KMS-11 (cell line): ENCODE data around the gene CIP2A.

Experiments
- H2AFZ ChIP-seq: fragments of 200-600 bp; sonication (generic); 2 replicates; pipeline ENCODE4 v1.6.1; 2016; ENCODE audit warnings: antibody characterized with exemption, mixed run types, low read depth
- H3K27ac ChIP-seq: fragments of 200-600 bp; sonication (generic); 2 replicates; pipeline ENCODE4 v1.6.1; 2016; ENCODE audit warnings: mild to moderate bottlenecking, mixed run types
- H3K27me3 ChIP-seq: fragments of 200-600 bp; sonication (generic); 2 replicates; pipeline ENCODE4 v1.6.1; 2017; ENCODE audit warnings: mild to moderate bottlenecking, low read depth, mixed run types, moderate library complexity; ENCODE audit not compliant: insufficient read depth
- H3K36me3 ChIP-seq: fragments of 200-600 bp; sonication (generic); 2 replicates; pipeline ENCODE4 v1.6.1; 2017; ENCODE audit warnings: mild to moderate bottlenecking, mixed run types; ENCODE audit not compliant: insufficient read depth
- H3K4me1 ChIP-seq: fragments of 200-600 bp; sonication (generic); 2 replicates; pipeline ENCODE4 v1.6.1; 2016; ENCODE audit warnings: mild to moderate bottlenecking, low read depth, mixed run types; ENCODE audit not compliant: poor library complexity, severe bottlenecking
- H3K4me2 ChIP-seq: fragments of 200-600 bp; sonication (generic); 2 replicates; pipeline ENCODE4 v1.7.0; 2016; ENCODE audit warnings: mild to moderate bottlenecking, mixed run types
- H3K4me3 ChIP-seq: fragments of 200-600 bp; sonication (generic); IDR thresholded peaks from 2 replicates; pipeline ENCODE4 v1.6.1; 2017; ENCODE audit warnings: low read depth, low read length, mixed read lengths; ENCODE audit not compliant: insufficient read depth
- H3K79me2 ChIP-seq: fragments of 200-600 bp; sonication (generic); 2 replicates; pipeline ENCODE4 v1.6.1; 2016; ENCODE audit warnings: low read depth, mixed run types; ENCODE audit not compliant: insufficient read depth
- H3K9ac ChIP-seq: fragments of 200-600 bp; sonication (generic); 2 replicates; pipeline ENCODE4 v1.6.1; 2016; ENCODE audit warnings: mild to moderate bottlenecking, mixed run types
- H4K20me1 ChIP-seq: fragments of 200-600 bp; sonication (generic); 2 replicates; pipeline ENCODE4 v1.6.1; 2016; ENCODE audit warnings: mild to moderate bottlenecking, mixed run types; ENCODE audit not compliant: insufficient read depth
- CTCF ChIP-seq: fragments of 200-600 bp; sonication (generic); conservative IDR thresholded peaks from 2 replicates; pipeline ENCODE4 v1.6.1; 2017; ENCODE audit warnings: low read depth, mild to moderate bottlenecking, antibody characterized with exemption, low read length, moderate library complexity, mixed read lengths

Gene CIP2A

GRCh38 chr3:108610651-108611050 lies 21.4 kb upstream of the CIP2A start:
- no peak overlapping the region for H3K9ac ChIP-seq
- H2AFZ ChIP-seq, result no peak overlapping the region
- no peaks in the 10 kb centered on the region for H3K4me1 ChIP-seq
- no peak overlapping the region for H3K27ac ChIP-seq
- no peak for TF ChIP-seq CTCF
- H3K36me3 ChIP-seq, result no peaks in the 10 kb centered on the region
- H3K4me2 ChIP-seq, result no peak overlapping the region
- no peaks in the 10 kb centered on the region for H4K20me1 ChIP-seq
- H3K27me3 ChIP-seq, result no peaks in the 10 kb centered on the region
- no peak overlapping the region for H3K4me3 ChIP-seq
- H3K79me2 ChIP-seq, result no peaks in the 10 kb centered on the region

- Histone ChIP-seq H3K27me3 (no peaks in the 10 kb centered on the region), H3K4me2 (no peak overlapping the region), H3K36me3 (no peaks in the 10 kb centered on the region), H3K27ac (no peak overlapping the region), H3K4me1 (no peaks in the 10 kb centered on the region), H3K79me2 (no peaks in the 10 kb centered on the region), H3K9ac (no peak overlapping the region), H3K4me3 (no peak overlapping the region), H2AFZ (no peak overlapping the region), H4K20me1 (no peaks in the 10 kb centered on the region)
- no peak for TF ChIP-seq CTCF
Measured at GRCh38 chr3:108608750-108609149, 19.5 kb upstream of the CIP2A start.

GRCh38 chr3:108605491-108605890 lies 16.3 kb upstream of the CIP2A start:
- Histone ChIP-seq H2AFZ (no peak overlapping the region), H3K27me3 (no peaks in the 10 kb centered on the region), H3K4me2 (no peak overlapping the region), H3K4me3 (no peak overlapping the region), H3K4me1 (no peaks in the 10 kb centered on the region), H4K20me1 (no peaks in the 10 kb centered on the region), H3K27ac (no peak overlapping the region), H3K79me2 (no peaks in the 10 kb centered on the region), H3K36me3 (no peaks in the 10 kb centered on the region), H3K9ac (no peak overlapping the region)
- TF ChIP-seq CTCF, result no peak

GRCh38 chr3:108605028-108605427 lies 15.8 kb upstream of the CIP2A start:
- Histone ChIP-seq H3K4me3 (no peak overlapping the region), H3K4me2 (no peak overlapping the region), H3K36me3 (no peaks in the 10 kb centered on the region), H3K79me2 (no peaks in the 10 kb centered on the region), H3K4me1 (peaks cover 1% of the 10 kb centered on the region), H2AFZ (no peak overlapping the region), H3K27me3 (no peaks in the 10 kb centered on the region), H4K20me1 (no peaks in the 10 kb centered on the region), H3K27ac (no peak overlapping the region), H3K9ac (no peak overlapping the region)
- no peak for TF ChIP-seq CTCF

- H3K9ac ChIP-seq, result no peak overlapping the region
- H3K79me2 ChIP-seq, result no peaks in the 10 kb centered on the region
- no peaks in the 10 kb centered on the region for H4K20me1 ChIP-seq
- H3K4me2 ChIP-seq, result no peak overlapping the region
- no peak for TF ChIP-seq CTCF
- no peaks in the 10 kb centered on the region for H3K36me3 ChIP-seq
- no peak overlapping the region for H3K4me3 ChIP-seq
- no peak overlapping the region for H3K27ac ChIP-seq
- H3K27me3 ChIP-seq, result no peaks in the 10 kb centered on the region
- no peak overlapping the region for H2AFZ ChIP-seq
- peaks cover 15% of the 10 kb centered on the region for H3K4me1 ChIP-seq
Measured at GRCh38 chr3:108603691-108604090, 14.5 kb upstream of the CIP2A start.
